Measurements from ENCODE around the gene RAD51. TPM values are rescaled to one million over a fixed set of nuclear protein-coding genes. Genes with fewer than 3 reads are reported as not detected.

RAD51 gene
- total RNA-seq, 4 donors from 2014 or later, result 3.0 TPM; not detected in 3

DNA sequence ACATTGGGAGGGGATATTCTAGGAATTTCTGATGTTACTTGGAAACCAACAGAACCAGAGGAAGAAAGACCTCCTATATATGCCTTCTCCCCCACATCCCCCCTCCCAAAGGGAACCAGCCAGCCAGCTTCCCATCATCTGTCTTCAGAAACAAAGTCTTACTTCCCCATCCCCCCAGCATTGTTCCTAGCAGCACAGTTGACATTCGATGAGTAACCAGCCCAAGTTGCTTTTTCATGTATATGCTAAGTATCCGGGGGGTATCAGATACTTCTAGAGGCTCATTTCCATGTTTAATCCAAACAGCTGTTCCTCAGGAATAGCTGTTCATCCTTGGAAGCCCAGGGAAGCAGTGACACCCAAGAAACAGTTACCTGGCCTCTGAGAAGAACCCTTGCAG is 44.1 kb downstream of the RAD51 start:
- Histone ChIP-seq H3K36me3 (peaks cover 5 to 100% of the 10 kb centered on the region in 2 donors), H3K9me3 (no peaks in the 10 kb centered on the region), H3K4me1 (no peaks in the 10 kb centered on the region), H3K27me3 (no peaks in the 10 kb centered on the region), H3K4me3 (no peak overlapping the region), H3K27ac (no peak overlapping the region)
- no peak for ATAC-seq
- TF ChIP-seq EP300 (IDR thresholded peaks at IDR 0.05) (no peak), POLR2A (IDR thresholded peaks at IDR 0.05) (no peak), POLR2AphosphoS5 (IDR thresholded peaks at IDR 0.05) (no peak)
- TF ChIP-seq, protein P1, sequence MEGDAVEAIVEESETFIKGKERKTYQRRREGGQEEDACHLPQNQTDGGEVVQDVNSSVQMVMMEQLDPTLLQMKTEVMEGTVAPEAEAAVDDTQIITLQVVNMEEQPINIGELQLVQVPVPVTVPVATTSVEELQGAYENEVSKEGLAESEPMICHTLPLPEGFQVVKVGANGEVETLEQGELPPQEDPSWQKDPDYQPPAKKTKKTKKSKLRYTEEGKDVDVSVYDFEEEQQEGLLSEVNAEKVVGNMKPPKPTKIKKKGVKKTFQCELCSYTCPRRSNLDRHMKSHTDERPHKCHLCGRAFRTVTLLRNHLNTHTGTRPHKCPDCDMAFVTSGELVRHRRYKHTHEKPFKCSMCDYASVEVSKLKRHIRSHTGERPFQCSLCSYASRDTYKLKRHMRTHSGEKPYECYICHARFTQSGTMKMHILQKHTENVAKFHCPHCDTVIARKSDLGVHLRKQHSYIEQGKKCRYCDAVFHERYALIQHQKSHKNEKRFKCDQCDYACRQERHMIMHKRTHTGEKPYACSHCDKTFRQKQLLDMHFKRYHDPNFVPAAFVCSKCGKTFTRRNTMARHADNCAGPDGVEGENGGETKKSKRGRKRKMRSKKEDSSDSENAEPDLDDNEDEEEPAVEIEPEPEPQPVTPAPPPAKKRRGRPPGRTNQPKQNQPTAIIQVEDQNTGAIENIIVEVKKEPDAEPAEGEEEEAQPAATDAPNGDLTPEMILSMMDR (IDR thresholded peaks at IDR 0.05), result no peak
- 44 to 86% methylated on average over 1 to 2 of the region's 2 CpGs for WGBS, 2 donors (ENCODE audit: low coverage in 1 of 2)

DNA sequence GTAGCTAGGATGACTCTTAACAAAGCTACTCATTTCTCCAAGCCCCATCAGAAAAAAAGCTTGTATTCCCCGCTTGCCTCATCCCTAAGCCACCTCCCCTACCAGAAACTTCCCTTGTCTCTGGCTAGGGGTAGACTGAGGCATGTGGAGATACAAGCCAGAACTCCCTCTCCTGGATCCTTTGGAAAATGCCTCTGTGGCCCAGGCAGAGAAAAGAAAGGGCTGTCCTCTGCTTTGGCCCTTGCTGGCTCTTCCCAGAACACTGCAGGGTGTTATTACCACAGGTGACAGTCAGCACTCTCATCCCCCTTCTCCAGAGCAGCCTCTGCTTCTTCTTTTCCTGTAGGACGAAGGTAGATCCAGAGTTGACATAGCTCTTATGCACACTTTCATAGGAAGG is 44.9 kb downstream of the RAD51 start:
- H3K4me1 ChIP-seq, result no peaks in the 10 kb centered on the region
- no peak overlapping the region for H3K27ac ChIP-seq
- 90 to 100% methylated on average over 1 to 2 of the region's 2 CpGs for WGBS, 2 donors (ENCODE audit: low coverage in 1 of 2)
- H3K9me3 ChIP-seq, result no peaks in the 10 kb centered on the region
- TF ChIP-seq EP300 (IDR thresholded peaks at IDR 0.05) (no peak), POLR2AphosphoS5 (IDR thresholded peaks at IDR 0.05) (no peak), POLR2A (IDR thresholded peaks at IDR 0.05) (no peak)
- TF ChIP-seq, protein P1 (IDR thresholded peaks at IDR 0.05), result no peak
- no peak for ATAC-seq
- peaks cover 5 to 100% of the 10 kb centered on the region in 2 donors for H3K36me3 ChIP-seq
- H3K27me3 ChIP-seq, result no peaks in the 10 kb centered on the region
- no peak overlapping the region for H3K4me3 ChIP-seq

- Histone ChIP-seq H3K27me3 (no peaks in the 10 kb centered on the region), H3K9me3 (no peaks in the 10 kb centered on the region), H3K4me1 (no peaks in the 10 kb centered on the region), H3K27ac (no peak overlapping the region), H3K36me3 (peaks cover 0 to 97% of the 10 kb centered on the region in 2 donors), H3K4me3 (no peak overlapping the region)
- no peak for ATAC-seq
- 75% methylated on average over 2 of the region's 2 CpGs; no CpG with 5 or more reads in 1 of the 2 donors for WGBS, 2 donors (ENCODE audit: low coverage in 1 of 2)
- TF ChIP-seq EP300 (IDR thresholded peaks at IDR 0.05) (no peak), POLR2A (IDR thresholded peaks at IDR 0.05) (no peak), POLR2AphosphoS5 (IDR thresholded peaks at IDR 0.05) (no peak)
- TF ChIP-seq, protein P1 (IDR thresholded peaks at IDR 0.05), result no peak
Observed at GRCh38 chr15:40743485-40743901, 48.5 kb downstream of the RAD51 start.

DNA sequence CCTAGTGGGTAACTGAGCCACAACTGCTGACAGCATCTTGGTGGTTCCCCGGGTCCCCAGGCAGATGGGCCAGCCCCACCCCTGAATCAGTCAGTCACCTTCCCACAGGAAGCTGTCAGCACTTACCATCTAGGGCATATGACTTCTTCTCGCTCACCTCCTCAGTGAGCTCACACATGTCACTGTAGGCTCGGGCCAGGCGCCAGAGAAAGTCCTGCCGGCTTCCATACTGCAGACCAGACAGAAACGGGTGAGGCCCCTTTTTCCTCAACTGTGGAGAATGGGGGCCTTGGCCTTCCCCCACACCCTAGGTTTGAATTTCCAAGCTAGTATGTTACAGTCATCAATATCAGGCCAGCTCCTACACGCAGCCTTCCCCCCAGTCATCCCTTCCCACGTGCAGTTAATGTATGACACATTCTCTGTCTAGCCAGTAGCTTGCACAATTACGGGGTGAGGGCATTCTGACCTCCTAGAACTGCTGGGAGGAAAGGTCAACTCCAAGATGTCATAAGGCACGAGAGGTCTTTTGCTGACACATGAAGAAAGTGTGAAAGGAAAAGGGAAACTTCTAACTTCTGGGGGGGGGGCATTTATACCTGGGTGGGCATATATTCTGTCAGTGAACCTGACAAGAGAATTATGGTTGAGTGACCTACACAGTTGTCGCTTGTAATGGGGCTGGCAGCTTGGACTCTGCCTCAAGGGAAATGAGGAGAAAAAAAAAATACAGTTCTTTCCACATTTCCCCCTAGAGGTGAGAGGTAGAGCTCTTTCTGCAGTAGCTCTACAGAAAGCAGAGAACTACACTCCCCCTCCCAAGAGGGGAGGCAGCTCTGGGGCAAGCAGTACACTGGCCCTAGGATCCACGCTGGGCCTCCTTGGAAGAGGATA is 49.2 kb downstream of the RAD51 start:
- no peak for TF ChIP-seq POLR2A (IDR thresholded peaks at IDR 0.05)
- no peak for TF ChIP-seq EP300 (IDR thresholded peaks at IDR 0.05)
- no peak for TF ChIP-seq POLR2AphosphoS5 (IDR thresholded peaks at IDR 0.05)
- TF ChIP-seq, protein P1 (IDR thresholded peaks at IDR 0.05), result no peak
- WGBS, 2 donors (ENCODE audit: low coverage in 1 of 2), result 72 to 100% methylated on average over 1 to 8 of the region's 12 CpGs
- no peak overlapping the region for H3K4me3 ChIP-seq
- no peak for ATAC-seq
- peaks cover 0 to 97% of the 10 kb centered on the region in 2 donors for H3K36me3 ChIP-seq
- H3K27me3 ChIP-seq, result no peaks in the 10 kb centered on the region
- no peaks in the 10 kb centered on the region for H3K4me1 ChIP-seq
- H3K27ac ChIP-seq, result no peak overlapping the region
- no peaks in the 10 kb centered on the region for H3K9me3 ChIP-seq

DNA sequence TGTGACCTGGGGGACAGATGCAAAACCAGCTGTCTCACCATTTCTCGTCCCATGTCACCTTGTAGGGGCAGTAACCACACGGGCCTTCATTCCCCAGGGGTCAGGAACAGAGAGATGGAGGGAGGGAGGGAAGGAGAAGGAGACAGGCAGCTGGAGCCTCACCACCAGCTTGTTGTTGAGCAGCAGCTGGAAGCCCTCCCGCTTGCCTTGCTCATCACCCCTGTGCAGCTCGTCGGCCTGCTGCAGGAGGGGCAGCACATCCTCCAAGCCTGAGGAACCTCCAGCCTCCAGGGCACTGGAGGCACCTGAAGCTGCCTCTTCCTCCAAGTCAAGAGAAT is 49.8 kb downstream of the RAD51 start:
- no peak for ATAC-seq
- 50% methylated on average over 2 of the region's 5 CpGs; no CpG with 5 or more reads in 1 of the 2 donors for WGBS, 2 donors (ENCODE audit: low coverage in 1 of 2)

More for the DNA sequence above, 49.8 kb downstream of the RAD51 start:
- Histone ChIP-seq H3K4me3 (no peak overlapping the region), H3K27ac (no peak overlapping the region), H3K4me1 (no peaks in the 10 kb centered on the region), H3K36me3 (peaks cover 0 to 97% of the 10 kb centered on the region in 2 donors), H3K27me3 (no peaks in the 10 kb centered on the region), H3K9me3 (no peaks in the 10 kb centered on the region)
- TF ChIP-seq POLR2AphosphoS5 (IDR thresholded peaks at IDR 0.05) (no peak), EP300 (IDR thresholded peaks at IDR 0.05) (no peak), POLR2A (IDR thresholded peaks at IDR 0.05) (no peak)
- TF ChIP-seq, protein P1 (IDR thresholded peaks at IDR 0.05), result no peak
